Mononuclear cell (primary cell): ENCODE measurements around the gene CFAP299. TPM values are rescaled to one million over a fixed set of nuclear protein-coding genes. Genes with fewer than 3 reads are reported as not detected.
A peak's percentile ranks its signal among the peaks of the same experiment; 100 is the strongest.
"Not testable (repeated sequence)": the region's sequence is repeated elsewhere in the genome, so short reads cannot be mapped to it uniquely, and the experiment has no call there.

Source experiments
- H3K27me3 ChIP-seq: 2 replicates; pipeline ENCODE4 v1.6.0; 2011; ENCODE audit warnings: low read length, control low read depth; ENCODE audit not compliant: insufficient read depth
- H3K4me1 ChIP-seq: 2 replicates; pipeline ENCODE4 v1.5.1; 2011; ENCODE audit warnings: mild to moderate bottlenecking, low read length, control low read depth; ENCODE audit not compliant: insufficient read depth
- H3K4me3 ChIP-seq: 2 replicates; pipeline ENCODE4 v1.5.1; 2011; ENCODE audit warnings: mild to moderate bottlenecking, low read length, moderate library complexity
- H3K9me3 ChIP-seq: 2 replicates; pipeline ENCODE4 v1.5.1; 2011; ENCODE audit warnings: low read depth, mild to moderate bottlenecking, control low read depth, low read length
- total RNA-seq: library from RNA; depleted of rRNA; stranded (reverse); fragments of >200 nt; gene quantifications from one replicate; pipeline ENCODE4 v1.2.3, GENCODE V29; 2012

CFAP299 gene
- total RNA-seq, 1 donor = 0.10 TPM

GRCh38 chr4:80312124-80312523 is 23.4 kb upstream of the CFAP299 start:
- Histone ChIP-seq H3K9me3 (no peaks in the 10 kb centered on the region), H3K27me3 (peaks cover 10% of the 10 kb centered on the region), H3K4me3 (no peak overlapping the region), H3K4me1 (no peaks in the 10 kb centered on the region)

GRCh38 chr4:80313627-80314026 is 21.9 kb upstream of the CFAP299 start:
- H3K4me3 ChIP-seq = no peak overlapping the region
- H3K27me3 ChIP-seq = peaks cover 5% of the 10 kb centered on the region
- H3K4me1 ChIP-seq = no peaks in the 10 kb centered on the region
- H3K9me3 ChIP-seq = no peaks in the 10 kb centered on the region

- H3K4me1 ChIP-seq, H3K27me3 ChIP-seq, H3K4me3 ChIP-seq, H3K9me3 ChIP-seq: not testable (repeated sequence)
These were observed 19.7 kb upstream of the CFAP299 start for GRCh38 chr4:80315848-80316247.

- Histone ChIP-seq H3K4me1 (no peaks in the 10 kb centered on the region), H3K9me3 (no peaks in the 10 kb centered on the region), H3K4me3 (no peak overlapping the region), H3K27me3 (no peaks in the 10 kb centered on the region)
These were observed 14.2 kb upstream of the CFAP299 start for GRCh38 chr4:80321341-80321740.

- Histone ChIP-seq H3K9me3 (no peaks in the 10 kb centered on the region), H3K27me3 (no peaks in the 10 kb centered on the region), H3K4me3 (no peak overlapping the region), H3K4me1 (no peaks in the 10 kb centered on the region)
These were observed 13.8 kb upstream of the CFAP299 start for GRCh38 chr4:80321776-80322175.

GRCh38 chr4:80322716-80323115 is 12.8 kb upstream of the CFAP299 start:
- Histone ChIP-seq H3K9me3 (no peaks in the 10 kb centered on the region), H3K4me1 (no peaks in the 10 kb centered on the region), H3K4me3 (no peak overlapping the region), H3K27me3 (no peaks in the 10 kb centered on the region)

GRCh38 chr4:80324171-80324570 is 11.4 kb upstream of the CFAP299 start:
- H3K27me3 ChIP-seq = no peaks in the 10 kb centered on the region
- H3K9me3 ChIP-seq = no peaks in the 10 kb centered on the region

GRCh38 chr4:80331693-80332092 is 3.8 kb upstream of the CFAP299 start:
- Histone ChIP-seq H3K4me1 (peaks cover 10% of the 10 kb centered on the region), H3K4me3 (no peak overlapping the region), H3K9me3 (no peaks in the 10 kb centered on the region), H3K27me3 (peaks cover 25% of the 10 kb centered on the region)

More at GRCh38 chr4:80324171-80324570, 11.4 kb upstream of the CFAP299 start:
- no peak overlapping the region for H3K4me3 ChIP-seq
- no peaks in the 10 kb centered on the region for H3K4me1 ChIP-seq

GRCh38 chr4:80333121-80333520 is 2.4 kb upstream of the CFAP299 start:
- Histone ChIP-seq H3K4me1 (peaks cover 10% of the 10 kb centered on the region), H3K27me3 (peaks cover 30% of the 10 kb centered on the region), H3K9me3 (no peaks in the 10 kb centered on the region), H3K4me3 (no peak overlapping the region)

GRCh38 chr4:80334568-80334967 is 962 bp upstream of the CFAP299 start:
- Histone ChIP-seq H3K4me3 (no peak overlapping the region), H3K27me3 (peaks cover 35% of the 10 kb centered on the region), H3K9me3 (no peaks in the 10 kb centered on the region), H3K4me1 (peaks cover 10% of the 10 kb centered on the region)

- peaks cover 10% of the 10 kb centered on the region for H3K4me1 ChIP-seq
- peak overlapping the region; percentile 39 for H3K4me3 ChIP-seq
- no peaks in the 10 kb centered on the region for H3K9me3 ChIP-seq
These were observed 340 bp upstream of the CFAP299 start for GRCh38 chr4:80335226-80335553.

GRCh38 chr4:80336582-80336981 is 1.1 kb downstream of the CFAP299 start:
- Histone ChIP-seq H3K4me3 (no peak overlapping the region), H3K4me1 (peaks cover 10% of the 10 kb centered on the region), H3K27me3 (peaks cover 35% of the 10 kb centered on the region), H3K9me3 (no peaks in the 10 kb centered on the region)

More at GRCh38 chr4:80335226-80335553, 340 bp upstream of the CFAP299 start:
- peaks cover 35% of the 10 kb centered on the region for H3K27me3 ChIP-seq

GRCh38 chr4:80340036-80340435 is 4.5 kb downstream of the CFAP299 start:
- Histone ChIP-seq H3K27me3 (peaks cover 19% of the 10 kb centered on the region), H3K9me3 (peaks cover 13% of the 10 kb centered on the region), H3K4me3 (no peak overlapping the region), H3K4me1 (peaks cover 10% of the 10 kb centered on the region)

GRCh38 chr4:80342684-80343083 is 7.2 kb downstream of the CFAP299 start:
- not testable (repeated sequence) for H3K27me3 ChIP-seq, H3K4me1 ChIP-seq, H3K4me3 ChIP-seq
- H3K9me3 ChIP-seq = peaks cover 13% of the 10 kb centered on the region

GRCh38 chr4:80343887-80344286 is 8.4 kb downstream of the CFAP299 start:
- no peak overlapping the region for H3K4me3 ChIP-seq
- peaks cover 13% of the 10 kb centered on the region for H3K9me3 ChIP-seq
- no peaks in the 10 kb centered on the region for H3K4me1 ChIP-seq
- peaks cover 4% of the 10 kb centered on the region for H3K27me3 ChIP-seq

- Histone ChIP-seq H3K27me3 (peaks cover 28% of the 10 kb centered on the region), H3K4me3 (no peak overlapping the region), H3K9me3 (no peaks in the 10 kb centered on the region), H3K4me1 (no peaks in the 10 kb centered on the region)
These were observed 24.6 kb downstream of the CFAP299 start for GRCh38 chr4:80360084-80360483.

GRCh38 chr4:80360900-80361299 is 25.4 kb downstream of the CFAP299 start:
- peaks cover 28% of the 10 kb centered on the region for H3K27me3 ChIP-seq
- H3K9me3 ChIP-seq = no peaks in the 10 kb centered on the region
- H3K4me3 ChIP-seq = no peak overlapping the region
- H3K4me1 ChIP-seq = no peaks in the 10 kb centered on the region
